Spleen (tissue), 7 donors: ENCODE measurements around the gene QSOX1.

ENCODE experiments used
- POLR2A ChIP-seq, 3 donors: fragments of 450-650 bp; IDR thresholded peaks; one replicate each; pipeline ENCODE4 v1.5.1; 2017; ENCODE audit warnings: antibody characterized with exemption in 3 of 3, mild to moderate bottlenecking in 1 of 3
- POLR2AphosphoS5 ChIP-seq, 3 donors: sonication (generic); formaldehyde crosslinking; IDR thresholded peaks; one replicate each; pipeline ENCODE4 v1.5.1; 2017; ENCODE audit warnings: antibody characterized with exemption in 3 of 3
- TF ChIP-seq, protein P1 (sequence below), 11 experiments: fragments of 200-600 bp in 7 of 11; fragments of 450-650 bp in 4 of 11; sonication (generic) in 4 of 11; IDR thresholded peaks in 8 of 11; conservative IDR thresholded peaks in 3 of 11; 1 replicate in 7 of 11; 2 replicates in 4 of 11; pipeline versions ENCODE4 v1.4.0 to v1.8.0; 2016 to 2021; ENCODE audit warnings: antibody characterized with exemption in 11 of 11, inconsistent platforms in 4 of 11, mild to moderate bottlenecking in 1 of 11
- donor health status: DM: no; HTN: no; CAD: no; lungs with moderate emphysema.
- donor health status: DM: no; HTN: no; CAD: no.
- donor health status: DM: no; HTN: no; CAD: no.

DNA sequence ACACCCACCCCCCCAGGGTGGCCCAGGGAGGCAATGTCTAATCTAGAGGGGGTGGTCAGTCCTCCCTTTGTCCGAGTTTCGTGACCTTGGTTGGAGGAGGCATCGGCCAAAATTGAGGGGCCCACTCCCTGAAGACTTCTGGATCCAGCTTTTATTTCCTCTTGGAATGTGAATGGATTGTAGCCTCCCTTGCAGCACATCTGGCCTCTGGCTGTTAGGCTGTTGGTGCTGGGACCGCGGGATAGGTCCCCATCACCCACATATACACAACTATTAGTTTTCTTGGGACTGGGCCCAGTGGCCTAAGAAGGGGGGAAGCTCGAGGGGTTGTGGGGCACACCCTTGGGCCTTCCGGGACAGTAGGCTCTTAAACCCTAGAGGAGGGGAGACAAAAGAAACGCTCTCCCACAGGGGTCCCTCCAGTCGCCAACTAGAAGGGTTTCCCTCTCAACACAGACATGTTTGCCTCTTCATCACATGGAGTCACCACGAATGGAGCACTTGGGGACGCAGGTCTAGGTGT is 77.9 kb downstream of the QSOX1 start:
- TF ChIP-seq POLR2A (IDR thresholded peaks at IDR 0.05) (no peak), POLR2AphosphoS5 (IDR thresholded peaks at IDR 0.05) (no peak)
- TF ChIP-seq, protein P1, sequence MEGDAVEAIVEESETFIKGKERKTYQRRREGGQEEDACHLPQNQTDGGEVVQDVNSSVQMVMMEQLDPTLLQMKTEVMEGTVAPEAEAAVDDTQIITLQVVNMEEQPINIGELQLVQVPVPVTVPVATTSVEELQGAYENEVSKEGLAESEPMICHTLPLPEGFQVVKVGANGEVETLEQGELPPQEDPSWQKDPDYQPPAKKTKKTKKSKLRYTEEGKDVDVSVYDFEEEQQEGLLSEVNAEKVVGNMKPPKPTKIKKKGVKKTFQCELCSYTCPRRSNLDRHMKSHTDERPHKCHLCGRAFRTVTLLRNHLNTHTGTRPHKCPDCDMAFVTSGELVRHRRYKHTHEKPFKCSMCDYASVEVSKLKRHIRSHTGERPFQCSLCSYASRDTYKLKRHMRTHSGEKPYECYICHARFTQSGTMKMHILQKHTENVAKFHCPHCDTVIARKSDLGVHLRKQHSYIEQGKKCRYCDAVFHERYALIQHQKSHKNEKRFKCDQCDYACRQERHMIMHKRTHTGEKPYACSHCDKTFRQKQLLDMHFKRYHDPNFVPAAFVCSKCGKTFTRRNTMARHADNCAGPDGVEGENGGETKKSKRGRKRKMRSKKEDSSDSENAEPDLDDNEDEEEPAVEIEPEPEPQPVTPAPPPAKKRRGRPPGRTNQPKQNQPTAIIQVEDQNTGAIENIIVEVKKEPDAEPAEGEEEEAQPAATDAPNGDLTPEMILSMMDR (IDR thresholded peaks at IDR 0.05 in 8 of 11, conservative IDR thresholded peaks at IDR 0.05 in 3 of 11), result no peak
